Neural cell (in vitro differentiated cells): ENCODE measurements around the gene BPI. TPM values are rescaled to one million over a fixed set of nuclear protein-coding genes. Genes with fewer than 3 reads are reported as not detected.

ENCODE experiments used
- H2AFZ ChIP-seq: fragments of 200-600, 300-800 bp; sonication (generic), shearing (Covaris generic); 2 replicates; pipeline ENCODE4 v1.6.0; 2014; ENCODE audit warnings: low read depth, mild to moderate bottlenecking, antibody characterized with exemption, low read length, moderate library complexity
- H3F3A ChIP-seq: fragments of 200-600 bp; shearing (Covaris generic); 2 replicates; pipeline ENCODE4 v1.6.1; 2016; ENCODE audit warnings: mild to moderate bottlenecking, moderate library complexity, mixed read lengths, antibody characterized with exemption, low read length; ENCODE audit not compliant: insufficient read depth, poor library complexity, severe bottlenecking
- H3K27ac ChIP-seq: fragments of 200-600, 300-800 bp; sonication (generic), shearing (Covaris generic); 2 replicates; pipeline ENCODE4 v1.5.1; 2014; ENCODE audit warnings: mild to moderate bottlenecking, low read length, moderate library complexity
- H3K27me3 ChIP-seq: fragments of 300-800, 200-600 bp; sonication (generic), shearing (Covaris generic); 2 replicates; pipeline ENCODE4 v1.6.0; 2014; ENCODE audit warnings: mild to moderate bottlenecking, low read depth, low read length, moderate library complexity; ENCODE audit not compliant: insufficient read depth
- H3K36me3 ChIP-seq: fragments of 300-800, 200-600 bp; sonication (generic), shearing (Covaris generic); 2 replicates; pipeline ENCODE4 v1.5.1; 2014; ENCODE audit warnings: mild to moderate bottlenecking, antibody characterized with exemption, low read length, moderate library complexity; ENCODE audit not compliant: insufficient read depth
- H3K4me2 ChIP-seq: fragments of 300-800, 200-600 bp; sonication (generic), shearing (Covaris generic); 2 replicates; pipeline ENCODE4 v1.6.0; 2014; ENCODE audit warnings: mild to moderate bottlenecking, low read length
- H3K4me3 ChIP-seq: fragments of 300-800, 200-600 bp; sonication (generic), shearing (Covaris generic); 2 replicates; pipeline ENCODE4 v1.5.1; 2014; ENCODE audit warnings: mild to moderate bottlenecking, low read length, moderate library complexity
- H3K79me2 ChIP-seq: fragments of 200-600 bp; shearing (Covaris generic); replicated peaks from 2 replicates; pipeline ENCODE4 v1.6.0; 2014; ENCODE audit warnings: mild to moderate bottlenecking, low read length, moderate library complexity; ENCODE audit not compliant: insufficient read depth
- H3K9ac ChIP-seq: fragments of 300-800, 200-600 bp; sonication (generic), shearing (Covaris generic); 2 replicates; pipeline ENCODE4 v1.6.1; 2016; ENCODE audit warnings: mild to moderate bottlenecking, low read length, mixed read lengths
- H3K9me2 ChIP-seq: fragments of 200-600 bp; shearing (Covaris generic); 2 replicates; pipeline ENCODE4 v1.6.1; 2016; ENCODE audit warnings: mild to moderate bottlenecking, low read length, mixed read lengths; ENCODE audit not compliant: insufficient read depth
- H3K9me3 ChIP-seq: fragments of 200-600, 300-800 bp; sonication (generic), shearing (Covaris generic); 2 replicates; pipeline ENCODE4 v1.6.1; 2016; ENCODE audit warnings: mild to moderate bottlenecking, mixed run types, low read length, moderate library complexity, mixed read lengths
- H4K20me1 ChIP-seq: fragments of 200-600 bp; shearing (Covaris generic); 2 replicates; pipeline ENCODE4 v1.6.1; 2016; ENCODE audit warnings: mild to moderate bottlenecking, mixed run types; ENCODE audit not compliant: insufficient read depth
- EP300 ChIP-seq: fragments of 450-650 bp; conservative IDR thresholded peaks from 2 replicates; pipeline ENCODE4 v1.6.1; 2014; ENCODE audit warnings: antibody characterized with exemption, mild to moderate bottlenecking, moderate library complexity; ENCODE audit not compliant: poor library complexity, severe bottlenecking
- EZH2 ChIP-seq: fragments of 200-600, 300-800 bp; shearing (Covaris generic), sonication (generic); IDR thresholded peaks from 2 replicates; pipeline ENCODE4 v1.6.1; 2014; ENCODE audit warnings: antibody characterized with exemption, low read length, borderline replicate concordance, mild to moderate bottlenecking; ENCODE audit not compliant: insufficient read depth, poor library complexity, severe bottlenecking
- MXI1 ChIP-seq: fragments of 450-650 bp; conservative IDR thresholded peaks from 2 replicates; pipeline ENCODE4 v1.6.1; 2014; ENCODE audit warnings: antibody characterized with exemption, mild to moderate bottlenecking; ENCODE audit not compliant: poor library complexity, severe bottlenecking
- POLR2AphosphoS5 ChIP-seq: IDR thresholded peaks from 2 replicates; pipeline ENCODE4 v1.6.1; 2012
- RAD21 ChIP-seq: fragments of 450-650 bp; conservative IDR thresholded peaks from 2 replicates; pipeline ENCODE4 v1.6.1; 2014; ENCODE audit warnings: antibody characterized with exemption, mild to moderate bottlenecking, moderate library complexity
- SMC3 ChIP-seq: fragments of 450-650 bp; conservative IDR thresholded peaks from 2 replicates; pipeline ENCODE4 v1.6.1; 2014; ENCODE audit warnings: antibody characterized with exemption, mild to moderate bottlenecking, moderate library complexity; ENCODE audit not compliant: poor library complexity
- TAF1 ChIP-seq: IDR thresholded peaks from 2 replicates; pipeline ENCODE4 v1.6.1; 2012; ENCODE audit warnings: low read depth
- polyA plus RNA-seq: library from polyadenylated mRNA; depleted of rRNA; stranded (reverse); fragments of >200 nt; gene quantifications from 2 replicates; pipeline ENCODE4 v1.2.3, GENCODE V29; 2014
- TF ChIP-seq, protein P1 (sequence below): fragments of 450-650 bp; IDR thresholded peaks from 2 replicates; pipeline ENCODE4 v1.5.1; 2014; ENCODE audit warnings: antibody characterized with exemption, mild to moderate bottlenecking, moderate library complexity; ENCODE audit not compliant: poor library complexity, severe bottlenecking
- TF ChIP-seq, protein P2 (sequence below): IDR thresholded peaks from 2 replicates; pipeline ENCODE4 v1.6.1; 2012; ENCODE audit warnings: borderline replicate concordance

BPI gene
- polyA plus RNA-seq, 1 donor from 2014 or later = not detected

DNA sequence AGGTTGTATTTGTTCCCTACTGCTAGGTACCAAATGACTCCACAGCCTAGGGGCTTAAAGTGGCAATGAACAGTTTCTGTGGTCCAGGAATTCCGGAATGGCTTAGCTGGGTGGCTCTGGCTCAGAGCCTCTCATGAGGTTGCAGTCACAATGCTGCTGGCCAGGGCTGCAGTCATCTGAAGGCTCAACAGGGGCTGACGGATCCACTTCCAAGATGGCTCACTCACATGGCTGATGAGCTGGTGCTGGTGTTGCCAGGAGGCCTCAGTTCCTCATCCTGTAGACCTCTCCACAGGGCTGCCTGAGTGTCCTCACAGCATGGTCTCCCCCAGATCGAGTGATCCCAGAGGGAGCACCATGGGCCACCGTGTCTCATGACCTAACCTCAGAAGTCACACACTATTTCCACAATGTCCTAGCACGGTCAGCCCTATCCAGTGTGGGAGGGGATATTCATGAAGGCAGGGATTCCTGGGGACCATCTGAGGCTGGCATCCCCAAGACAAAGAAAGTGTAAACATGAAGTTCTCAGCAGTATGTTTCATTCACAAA lies 19.0 kb upstream of the BPI start:
- no peak overlapping the region for H3K4me3 ChIP-seq
- H3K36me3 ChIP-seq = no peaks in the 10 kb centered on the region
- H3K27ac ChIP-seq = no peak overlapping the region
- no peak overlapping the region for H3K9ac ChIP-seq
- no peaks in the 10 kb centered on the region for H3K79me2 ChIP-seq
- no peak overlapping the region for H3K4me2 ChIP-seq
- no peak for TF ChIP-seq EZH2
- TF ChIP-seq SMC3 = no peak
- no peak for TF ChIP-seq RAD21
- TF ChIP-seq TAF1 = no peak
- TF ChIP-seq, protein P1, sequence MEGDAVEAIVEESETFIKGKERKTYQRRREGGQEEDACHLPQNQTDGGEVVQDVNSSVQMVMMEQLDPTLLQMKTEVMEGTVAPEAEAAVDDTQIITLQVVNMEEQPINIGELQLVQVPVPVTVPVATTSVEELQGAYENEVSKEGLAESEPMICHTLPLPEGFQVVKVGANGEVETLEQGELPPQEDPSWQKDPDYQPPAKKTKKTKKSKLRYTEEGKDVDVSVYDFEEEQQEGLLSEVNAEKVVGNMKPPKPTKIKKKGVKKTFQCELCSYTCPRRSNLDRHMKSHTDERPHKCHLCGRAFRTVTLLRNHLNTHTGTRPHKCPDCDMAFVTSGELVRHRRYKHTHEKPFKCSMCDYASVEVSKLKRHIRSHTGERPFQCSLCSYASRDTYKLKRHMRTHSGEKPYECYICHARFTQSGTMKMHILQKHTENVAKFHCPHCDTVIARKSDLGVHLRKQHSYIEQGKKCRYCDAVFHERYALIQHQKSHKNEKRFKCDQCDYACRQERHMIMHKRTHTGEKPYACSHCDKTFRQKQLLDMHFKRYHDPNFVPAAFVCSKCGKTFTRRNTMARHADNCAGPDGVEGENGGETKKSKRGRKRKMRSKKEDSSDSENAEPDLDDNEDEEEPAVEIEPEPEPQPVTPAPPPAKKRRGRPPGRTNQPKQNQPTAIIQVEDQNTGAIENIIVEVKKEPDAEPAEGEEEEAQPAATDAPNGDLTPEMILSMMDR = no peak
- TF ChIP-seq, protein P2, sequence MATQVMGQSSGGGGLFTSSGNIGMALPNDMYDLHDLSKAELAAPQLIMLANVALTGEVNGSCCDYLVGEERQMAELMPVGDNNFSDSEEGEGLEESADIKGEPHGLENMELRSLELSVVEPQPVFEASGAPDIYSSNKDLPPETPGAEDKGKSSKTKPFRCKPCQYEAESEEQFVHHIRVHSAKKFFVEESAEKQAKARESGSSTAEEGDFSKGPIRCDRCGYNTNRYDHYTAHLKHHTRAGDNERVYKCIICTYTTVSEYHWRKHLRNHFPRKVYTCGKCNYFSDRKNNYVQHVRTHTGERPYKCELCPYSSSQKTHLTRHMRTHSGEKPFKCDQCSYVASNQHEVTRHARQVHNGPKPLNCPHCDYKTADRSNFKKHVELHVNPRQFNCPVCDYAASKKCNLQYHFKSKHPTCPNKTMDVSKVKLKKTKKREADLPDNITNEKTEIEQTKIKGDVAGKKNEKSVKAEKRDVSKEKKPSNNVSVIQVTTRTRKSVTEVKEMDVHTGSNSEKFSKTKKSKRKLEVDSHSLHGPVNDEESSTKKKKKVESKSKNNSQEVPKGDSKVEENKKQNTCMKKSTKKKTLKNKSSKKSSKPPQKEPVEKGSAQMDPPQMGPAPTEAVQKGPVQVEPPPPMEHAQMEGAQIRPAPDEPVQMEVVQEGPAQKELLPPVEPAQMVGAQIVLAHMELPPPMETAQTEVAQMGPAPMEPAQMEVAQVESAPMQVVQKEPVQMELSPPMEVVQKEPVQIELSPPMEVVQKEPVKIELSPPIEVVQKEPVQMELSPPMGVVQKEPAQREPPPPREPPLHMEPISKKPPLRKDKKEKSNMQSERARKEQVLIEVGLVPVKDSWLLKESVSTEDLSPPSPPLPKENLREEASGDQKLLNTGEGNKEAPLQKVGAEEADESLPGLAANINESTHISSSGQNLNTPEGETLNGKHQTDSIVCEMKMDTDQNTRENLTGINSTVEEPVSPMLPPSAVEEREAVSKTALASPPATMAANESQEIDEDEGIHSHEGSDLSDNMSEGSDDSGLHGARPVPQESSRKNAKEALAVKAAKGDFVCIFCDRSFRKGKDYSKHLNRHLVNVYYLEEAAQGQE = no peak
- TF ChIP-seq EP300 = no peak
- TF ChIP-seq POLR2AphosphoS5 = no peak
- no peak for TF ChIP-seq MXI1
- H2AFZ ChIP-seq = no peak overlapping the region
- H3F3A ChIP-seq = no peaks in the 10 kb centered on the region
- H3K9me3 ChIP-seq = no peaks in the 10 kb centered on the region
- H3K27me3 ChIP-seq = no peaks in the 10 kb centered on the region
- H4K20me1 ChIP-seq = no peaks in the 10 kb centered on the region
- H3K9me2 ChIP-seq = no peaks in the 10 kb centered on the region

DNA sequence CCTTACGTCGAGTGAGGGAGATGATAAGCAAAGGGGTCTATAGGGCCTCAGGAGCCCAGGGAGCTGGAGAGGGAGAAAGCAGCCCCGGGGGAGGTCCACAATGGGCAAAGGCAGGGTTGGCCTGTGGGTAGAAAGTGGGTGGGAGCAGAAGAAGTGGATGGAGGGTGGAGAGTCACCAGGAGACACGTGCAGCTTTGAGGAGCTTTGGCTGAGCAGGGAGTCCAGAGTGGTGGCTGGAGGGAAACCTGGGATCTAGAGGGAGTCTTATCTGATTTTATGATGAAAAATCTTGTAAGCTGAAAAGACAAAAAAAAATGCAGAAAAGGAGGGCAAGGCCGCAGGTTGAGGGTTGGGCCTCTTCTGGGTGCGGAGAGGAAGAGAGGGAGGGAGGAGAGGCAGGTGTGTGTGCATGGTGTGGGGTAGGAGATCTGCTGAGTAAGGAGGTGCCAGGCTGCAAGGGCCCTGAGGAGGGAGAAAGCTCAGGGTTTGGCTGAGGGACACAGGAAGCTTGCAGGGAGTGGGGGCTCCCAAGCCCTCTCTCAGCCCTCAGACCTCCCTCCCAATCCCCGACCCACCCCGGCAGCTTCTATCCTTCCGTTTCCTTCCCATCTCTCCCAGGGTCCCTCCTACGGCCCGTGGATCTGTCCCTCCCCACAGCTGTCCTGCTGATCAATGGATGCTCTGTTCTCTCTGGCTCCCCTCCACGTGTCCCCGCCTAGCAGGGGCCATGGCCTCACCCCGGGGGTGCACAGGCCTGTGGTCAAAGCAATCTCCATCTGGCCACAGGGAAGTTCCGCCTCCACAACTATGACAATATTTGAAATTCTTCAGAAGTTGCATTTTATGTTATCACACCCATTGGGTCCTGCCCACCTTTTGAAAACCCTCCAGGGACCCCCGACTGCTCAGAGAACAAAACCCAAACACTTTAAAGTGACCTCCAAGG lies 17.1 kb upstream of the BPI start:
- no peaks in the 10 kb centered on the region for H3K79me2 ChIP-seq
- H3K4me3 ChIP-seq = no peak overlapping the region
- no peak overlapping the region for H3K27ac ChIP-seq
- no peak overlapping the region for H3K4me2 ChIP-seq
- H3K9me2 ChIP-seq = no peaks in the 10 kb centered on the region
- no peaks in the 10 kb centered on the region for H3F3A ChIP-seq
- H2AFZ ChIP-seq = no peak overlapping the region
- H3K27me3 ChIP-seq = no peaks in the 10 kb centered on the region
- H3K36me3 ChIP-seq = no peaks in the 10 kb centered on the region
- no peaks in the 10 kb centered on the region for H4K20me1 ChIP-seq
- H3K9me3 ChIP-seq = no peaks in the 10 kb centered on the region
- H3K9ac ChIP-seq = no peak overlapping the region
- TF ChIP-seq POLR2AphosphoS5 (no peak), MXI1 (no peak), RAD21 (no peak), TAF1 (no peak), EZH2 (no peak), SMC3 (no peak), EP300 (no peak)
- TF ChIP-seq, protein P2 = no peak
- TF ChIP-seq, protein P1 = no peak
